WTC11 (cell line): ENCODE data around the gene KHK. TPM values are rescaled to one million over a fixed set of nuclear protein-coding genes. Genes with fewer than 3 reads are reported as not detected.

Source experiments
- ATAC-seq: fragments of 200-7000 bp; cut with Tn5 transposase; 2 replicates; pipeline ENCODE4 v1.10.0; 2021; ENCODE audit warnings: mild to moderate bottlenecking, moderate library complexity
- CTCF ChIA-PET: fragments of 300-600 bp; sonication (Branson Sonifier 250); formaldehyde crosslinking; loops from one replicate; lab custom pipeline; 2021; ENCODE audit warnings: antibody characterized with exemption; lab: Charles Lee
- POLR2A ChIA-PET: fragments of 350-600 bp; sonication (Branson Sonifier 250); formaldehyde crosslinking; loops from one replicate; lab custom pipeline; 2021; ENCODE audit warnings: antibody characterized with exemption; lab: Charles Lee
- DNase-seq: peaks from one replicate; pipeline ENCODE4 v3.0.0; 2021; ENCODE audit warnings: low spot score
- H3K27ac Mint-ChIP-seq: 2 replicates; pipeline ENCODE4 v1.8.0; 2021; ENCODE audit warnings: mixed read lengths
- H3K27me3 Mint-ChIP-seq: 2 replicates; pipeline ENCODE4 v1.8.0; 2021; ENCODE audit warnings: low read depth, mild to moderate bottlenecking, moderate library complexity, mixed read lengths
- H3K36me3 Mint-ChIP-seq: 2 replicates; pipeline ENCODE4 v1.8.0; 2021; ENCODE audit warnings: mixed read lengths
- H3K4me1 Mint-ChIP-seq: 2 replicates; pipeline ENCODE4 v1.8.0; 2022; ENCODE audit warnings: mixed read lengths
- H3K4me3 Mint-ChIP-seq: 2 replicates; pipeline ENCODE4 v1.8.0; 2021; ENCODE audit warnings: mild to moderate bottlenecking, moderate library complexity, mixed read lengths
- H3K9me3 Mint-ChIP-seq: 2 replicates; pipeline ENCODE4 v1.8.0; 2021; ENCODE audit warnings: mixed read lengths
- ATF1 ChIP-seq: sonication (generic); formaldehyde crosslinking; IDR thresholded peaks from 2 replicates; pipeline ENCODE4 v1.8.1; 2023; ENCODE audit warnings: mild to moderate bottlenecking, moderate library complexity, missing genetic modification reagents
- CREB1 ChIP-seq: sonication (generic); formaldehyde crosslinking; IDR thresholded peaks from 2 replicates; pipeline ENCODE4 v1.8.0; 2023; ENCODE audit warnings: mild to moderate bottlenecking, missing genetic modification reagents
- CREM ChIP-seq: sonication (generic); formaldehyde crosslinking; IDR thresholded peaks from 2 replicates; pipeline ENCODE4 v1.8.1; 2022; ENCODE audit warnings: mild to moderate bottlenecking, missing genetic modification reagents, moderate library complexity
- E2F4 ChIP-seq: sonication (generic); formaldehyde crosslinking; IDR thresholded peaks from 2 replicates; pipeline ENCODE4 v1.8.1; 2022; ENCODE audit warnings: low read depth, mild to moderate bottlenecking, moderate library complexity, missing genetic modification reagents, borderline replicate concordance
- ELF4 ChIP-seq: sonication (generic); formaldehyde crosslinking; IDR thresholded peaks from 2 replicates; pipeline ENCODE4 v1.8.1; 2022; ENCODE audit warnings: low read depth, mild to moderate bottlenecking, moderate library complexity, missing genetic modification reagents
- FOXK1 ChIP-seq: sonication (generic); formaldehyde crosslinking; IDR thresholded peaks from 2 replicates; pipeline ENCODE4 v1.8.0; 2022; ENCODE audit warnings: mild to moderate bottlenecking, moderate library complexity, missing genetic modification reagents
- GABPB1 ChIP-seq: sonication (generic); formaldehyde crosslinking; IDR thresholded peaks from 2 replicates; pipeline ENCODE4 v1.8.1; 2023; ENCODE audit warnings: mild to moderate bottlenecking, missing genetic modification reagents
- HMGA2 ChIP-seq: fragments of 250-450 bp; sonication (Bioruptor Pico); IDR thresholded peaks from 2 replicates; pipeline ENCODE4 v1.4.0; 2021; ENCODE audit warnings: mild to moderate bottlenecking, moderate library complexity
- HMGXB4 ChIP-seq: sonication (generic); formaldehyde crosslinking; IDR thresholded peaks from 2 replicates; pipeline ENCODE4 v1.8.1; 2023; ENCODE audit warnings: mild to moderate bottlenecking, moderate library complexity, missing genetic modification reagents
- JUN ChIP-seq: sonication (generic); formaldehyde crosslinking; IDR thresholded peaks from 2 replicates; pipeline ENCODE4 v1.8.0; 2023; ENCODE audit warnings: mild to moderate bottlenecking, missing genetic modification reagents
- MLX ChIP-seq: sonication (generic); formaldehyde crosslinking; IDR thresholded peaks from 2 replicates; pipeline ENCODE4 v1.8.1; 2023; ENCODE audit warnings: mild to moderate bottlenecking, missing genetic modification reagents, moderate library complexity
- MXD4 ChIP-seq: fragments of 250-450 bp; sonication (Bioruptor Pico); IDR thresholded peaks from 2 replicates; pipeline ENCODE4 v1.8.0; 2021; ENCODE audit warnings: mild to moderate bottlenecking, moderate library complexity, borderline replicate concordance
- NR2C2 ChIP-seq: sonication (generic); formaldehyde crosslinking; IDR thresholded peaks from 2 replicates; pipeline ENCODE4 v1.8.0; 2022; ENCODE audit warnings: mild to moderate bottlenecking, missing genetic modification reagents
- PREB ChIP-seq: sonication (generic); formaldehyde crosslinking; IDR thresholded peaks from 2 replicates; pipeline ENCODE4 v1.8.1; 2022; ENCODE audit warnings: mild to moderate bottlenecking, missing genetic modification reagents, moderate library complexity, borderline replicate concordance
- SP1 ChIP-seq: sonication (generic); formaldehyde crosslinking; conservative IDR thresholded peaks from 2 replicates; pipeline ENCODE4 v1.8.1; 2022; ENCODE audit warnings: missing genetic modification reagents
- ZBTB43 ChIP-seq: sonication (generic); formaldehyde crosslinking; IDR thresholded peaks from 2 replicates; pipeline ENCODE4 v1.8.1; 2023; ENCODE audit warnings: mild to moderate bottlenecking, missing genetic modification reagents
- ZMAT4 ChIP-seq: fragments of 250-450 bp; sonication (Bioruptor Pico); IDR thresholded peaks from 2 replicates; pipeline ENCODE4 v1.9.0; 2021; ENCODE audit warnings: mild to moderate bottlenecking
- ZNF317 ChIP-seq: sonication (generic); formaldehyde crosslinking; IDR thresholded peaks from 2 replicates; pipeline ENCODE4 v1.8.1; 2023; ENCODE audit warnings: low read depth, mild to moderate bottlenecking, moderate library complexity, missing genetic modification reagents, borderline replicate concordance
- ZNF425 ChIP-seq: fragments of 250-450 bp; sonication (Bioruptor Pico); conservative IDR thresholded peaks from 2 replicates; pipeline ENCODE4 v1.9.0; 2021; ENCODE audit warnings: mild to moderate bottlenecking
- ZNF532 ChIP-seq: fragments of 250-450 bp; sonication (Bioruptor Pico); IDR thresholded peaks from 2 replicates; pipeline ENCODE4 v1.9.0; 2021; ENCODE audit warnings: mild to moderate bottlenecking, borderline replicate concordance
- total RNA-seq: library from RNA; stranded (reverse); gene quantifications from 3 replicates; pipeline ENCODE4 v1.2.3, GENCODE V29; 2021

Gene KHK
- total RNA-seq, 1 experiment from 2014 or later, result 17.4 TPM

GRCh38 chr2:27147935-27148334 is 61.4 kb downstream of the KHK start:
- no peak for ATAC-seq
- Mint-ChIP-seq H3K4me3 (no peak overlapping the region), H3K36me3 (no peaks in the 10 kb centered on the region), H3K4me1 (no peaks in the 10 kb centered on the region), H3K27me3 (0 out of 2 replicates have a peak, but pooled peaks cover 5% of the 10 kb centered on the region), H3K9me3 (no peaks in the 10 kb centered on the region), H3K27ac (no peak overlapping the region)
- POLR2A ChIA-PET, result no interaction called here
- DNase-seq, result no peak
- no peak for TF ChIP-seq SP1 (CRISPR knock-in tag)
- TF ChIP-seq GABPB1, result peak; percentile 40; the same call in 1 of the 2 replicates
- TF ChIP-seq, all 79 proteins: peak for 1
- CTCF ChIA-PET, result interaction anchor here (1.7 to 3.4 kb wide), 3 partner anchors 14 to 43 kb away, joined by 5 to 13 read pairs (median 6); partner anchors contain the start of gene PREB

- no peaks in the 10 kb centered on the region for H3K9me3 Mint-ChIP-seq
- no peak within 1 kb of the TSS for H3K4me3 Mint-ChIP-seq
- no peak for DNase-seq
- ChIA-PET POLR2A (interaction anchor here (0.5 to 1.3 kb wide), 2 partner anchors 9 to 279 kb away, joined by 3 to 4 read pairs; no protein-coding TSS in a partner anchor), CTCF (interaction anchor here (1.7 to 3.4 kb wide), 3 partner anchors 15 to 42 kb away, joined by 5 to 13 read pairs (median 6); partner anchors contain the start of gene PREB)
- ATAC-seq, result no peak
- no peak within 1 kb of the TSS for H3K27ac Mint-ChIP-seq
- 0 out of 2 replicates have a peak, but pooled peaks cover 2% of the 10 kb centered on the region for H3K27me3 Mint-ChIP-seq
- no peaks in the 10 kb centered on the region for H3K36me3 Mint-ChIP-seq
- no peaks in the 10 kb centered on the region for H3K4me1 Mint-ChIP-seq
- TF ChIP-seq ATF1 (CRISPR knock-in tag) (no peak), ELF4 (no peak), JUN (no peak), CREM (CRISPR knock-in tag) (no peak), CREB1 (CRISPR knock-in tag) (no peak), SP1 (CRISPR knock-in tag) (no peak), ZNF425 (CRISPR knock-in tag) (no peak), ZBTB43 (no peak), HMGA2 (CRISPR knock-in tag) (no peak), ZNF317 (CRISPR knock-in tag) (no peak), NR2C2 (CRISPR knock-in tag) (no peak), MXD4 (CRISPR knock-in tag) (no peak), E2F4 (CRISPR knock-in tag) (no peak), PREB (no peak), MLX (CRISPR knock-in tag) (no peak), ZNF532 (CRISPR knock-in tag) (no peak), ZMAT4 (CRISPR knock-in tag) (no peak), HMGXB4 (CRISPR knock-in tag) (no peak), FOXK1 (no peak)
Observed at GRCh38 chr2:27148801-27149439, 62.3 kb downstream of the KHK start, which contains the start of gene TCF23. Gene TCF23, plus strand, starts transcription at chr2:27149004. Its CDS starts 130 bp downstream, at chr2:27149134.
